HS-5 (cell line): Measurements from ENCODE around the gene COL2A1.

Source experiments
- DNase-seq: peaks from one replicate; pipeline ENCODE4 v3.0.0-alpha.2; 2012; ENCODE audit warnings: low read depth

Gene COL2A1

DNA sequence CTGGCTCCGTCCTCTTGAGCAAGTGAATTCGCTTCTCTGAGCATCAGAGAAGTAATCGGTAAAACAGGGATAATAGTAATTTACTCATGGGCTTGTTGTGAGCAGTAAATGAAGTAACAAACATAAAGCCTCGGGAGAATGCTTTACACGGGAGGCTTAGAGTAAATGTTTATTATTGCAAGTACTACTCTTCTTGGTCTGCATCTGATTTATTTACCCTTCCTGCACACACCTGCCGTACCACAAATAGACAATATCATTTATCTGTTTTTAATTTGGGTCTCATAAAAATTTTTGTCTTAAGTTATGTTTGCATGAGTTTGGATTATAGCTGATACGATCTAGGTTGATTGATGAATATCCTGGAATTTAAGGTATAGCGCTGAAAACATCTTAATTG lies 7.8 kb upstream of the COL2A1 start:
- no peak for DNase-seq

DNA sequence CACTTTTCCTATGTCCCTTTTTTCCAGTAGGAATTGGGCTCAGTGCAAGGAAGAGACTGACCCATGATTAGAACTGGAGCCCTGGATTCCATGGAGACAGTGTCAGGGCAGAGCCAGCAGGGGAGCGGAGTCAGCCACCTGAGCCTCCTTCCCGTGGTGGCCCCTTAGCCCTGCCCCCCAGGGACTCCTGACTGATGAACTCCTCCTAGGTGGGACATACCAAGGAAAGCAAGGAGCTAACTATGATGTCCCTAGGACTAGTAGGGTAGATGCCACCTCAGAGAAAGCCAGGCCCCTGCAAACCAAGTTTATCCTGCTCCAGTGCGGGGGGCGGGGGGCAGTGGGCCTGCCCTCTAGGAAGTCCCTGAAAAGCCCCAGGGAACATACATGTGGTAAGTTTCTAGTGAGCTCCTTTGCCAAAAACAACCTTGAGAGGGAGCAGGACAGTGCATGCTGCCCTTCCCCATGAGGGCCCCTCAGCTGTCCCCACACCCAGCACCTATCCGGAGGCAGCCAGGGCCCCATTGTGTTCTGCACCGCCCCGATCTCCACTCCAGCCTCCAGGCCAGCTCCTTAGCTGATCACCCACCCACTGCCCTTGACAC lies 6.2 kb upstream of the COL2A1 start:
- no peak for DNase-seq

DNA sequence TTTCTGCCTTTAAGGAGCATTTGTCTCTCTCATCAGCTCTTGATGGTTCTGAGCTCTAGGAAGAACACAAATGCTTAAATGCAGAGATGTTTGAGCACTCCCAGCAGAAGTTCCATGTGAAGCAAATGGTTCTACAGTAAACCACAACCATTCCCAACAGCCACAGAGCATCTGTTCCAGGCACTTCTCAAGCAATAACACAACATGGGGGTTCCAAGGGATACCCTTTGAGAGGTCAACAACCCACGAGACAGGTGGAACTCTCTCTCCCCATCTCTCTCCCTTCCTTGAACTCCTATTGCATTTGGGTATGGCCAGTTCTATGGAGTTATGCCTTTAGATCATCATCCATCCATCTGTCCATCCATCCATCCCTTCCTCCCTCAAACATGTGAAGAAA lies 5.2 kb upstream of the COL2A1 start:
- no peak for DNase-seq

DNA sequence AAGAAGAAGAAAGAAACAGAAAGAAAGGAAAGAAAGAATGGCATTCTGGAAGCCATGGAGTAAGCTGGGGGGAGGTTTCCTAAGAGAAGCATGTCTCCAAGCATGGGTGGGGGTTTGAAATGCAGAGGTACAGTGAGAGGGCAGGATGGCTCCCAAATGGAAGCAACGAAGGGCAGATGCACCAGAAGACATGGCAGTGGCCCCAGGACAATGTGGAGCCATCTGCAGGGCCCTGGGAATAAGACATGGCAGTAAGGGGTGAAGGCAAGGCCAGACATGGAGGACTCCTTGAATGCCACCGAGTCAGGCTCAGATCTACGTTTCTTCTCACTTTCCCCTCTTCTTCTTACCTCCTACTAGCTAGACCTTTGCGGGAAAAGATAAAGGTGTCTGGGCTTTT lies 4.7 kb upstream of the COL2A1 start:
- no peak for DNase-seq

DNA sequence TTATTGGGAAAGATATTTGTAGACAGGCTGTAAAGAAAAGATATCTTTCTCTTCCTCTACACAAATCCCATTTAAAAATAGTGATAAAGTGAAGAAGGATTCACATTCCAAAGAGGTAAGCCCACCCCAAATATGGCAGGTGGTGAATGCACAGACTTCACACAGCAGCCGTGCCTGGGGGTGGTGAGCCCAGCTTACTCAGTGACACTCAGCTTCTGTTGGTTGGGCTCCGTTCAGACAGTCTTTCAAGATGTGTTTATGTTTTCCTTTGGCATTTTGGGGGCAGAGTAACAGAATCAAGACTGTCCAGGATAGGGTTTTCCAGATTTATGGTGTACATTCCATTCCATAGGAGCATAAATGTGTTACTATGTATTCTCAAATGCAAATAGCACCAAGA lies 4.1 kb upstream of the COL2A1 start:
- no peak for DNase-seq

DNA sequence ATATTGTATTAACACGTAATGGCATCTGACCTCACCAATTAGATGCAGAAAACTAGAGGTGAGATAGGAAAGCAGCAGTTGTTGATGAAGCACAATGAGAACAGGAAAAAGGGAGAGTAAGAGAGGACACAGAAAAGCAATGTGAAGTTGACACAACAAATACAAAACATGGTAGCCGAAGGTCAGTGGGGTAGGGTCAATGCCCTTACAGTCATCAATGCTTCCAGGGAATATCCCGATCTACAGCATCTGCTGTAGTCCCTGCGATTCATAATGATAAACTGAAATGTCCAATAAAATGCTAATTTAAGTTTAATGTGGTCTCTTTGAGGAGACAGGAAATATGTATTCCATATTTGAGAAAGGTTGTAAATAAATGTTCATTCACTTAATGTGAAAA lies 2.9 kb upstream of the COL2A1 start:
- DNase-seq: no peak

DNA sequence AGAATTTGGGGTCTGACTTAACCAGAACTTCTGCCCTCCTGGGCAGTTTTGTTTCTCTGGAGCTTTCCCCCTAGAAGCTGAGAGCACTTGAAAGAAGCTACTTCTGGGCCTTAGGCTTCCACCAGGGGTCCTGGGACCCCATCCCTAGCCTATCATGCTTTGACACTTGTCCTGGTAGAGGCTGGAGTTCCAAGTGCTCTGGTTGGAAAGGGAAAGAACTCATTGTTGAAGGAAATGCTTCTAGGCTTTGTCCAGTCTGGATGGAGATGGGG lies 1.4 kb upstream of the COL2A1 start:
- no peak for DNase-seq

DNA sequence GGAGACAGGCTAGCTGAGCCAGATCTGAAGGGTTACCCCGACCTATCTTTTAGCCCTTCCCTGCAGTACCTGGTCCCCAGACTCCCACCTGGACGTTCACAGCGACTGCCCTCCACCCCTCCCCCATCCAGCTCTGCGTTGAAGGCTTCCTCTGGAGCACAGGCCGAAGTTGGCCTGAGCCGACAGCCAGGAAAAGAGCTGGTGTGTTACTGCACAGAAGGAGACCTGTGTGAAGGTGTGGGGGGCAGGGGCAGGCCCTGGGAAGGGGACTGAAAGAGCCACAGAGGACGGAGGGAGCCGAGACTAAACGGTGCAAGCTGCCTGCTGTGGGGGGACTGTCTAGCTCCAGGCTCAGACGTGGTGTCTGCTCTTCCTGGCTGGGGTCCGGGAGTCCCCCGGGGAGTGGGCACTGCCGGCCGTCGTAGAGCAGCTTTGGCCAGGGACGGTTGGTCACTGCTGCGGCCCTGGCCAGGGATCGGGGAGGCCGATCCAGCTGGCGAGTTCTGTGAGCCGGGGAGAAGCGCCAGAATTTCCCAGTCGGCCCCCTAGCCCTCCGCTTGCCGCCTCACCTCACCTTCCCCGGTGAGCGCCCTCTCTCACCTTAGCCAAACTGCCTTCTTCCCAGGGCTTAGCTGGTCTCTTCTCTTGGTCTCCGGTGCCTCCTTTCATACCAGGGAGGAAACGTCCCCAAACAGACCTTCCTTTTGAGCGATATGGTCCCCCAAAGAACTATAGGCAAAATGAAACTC lies 899 bp upstream of the COL2A1 start:
- no peak for DNase-seq

DNA sequence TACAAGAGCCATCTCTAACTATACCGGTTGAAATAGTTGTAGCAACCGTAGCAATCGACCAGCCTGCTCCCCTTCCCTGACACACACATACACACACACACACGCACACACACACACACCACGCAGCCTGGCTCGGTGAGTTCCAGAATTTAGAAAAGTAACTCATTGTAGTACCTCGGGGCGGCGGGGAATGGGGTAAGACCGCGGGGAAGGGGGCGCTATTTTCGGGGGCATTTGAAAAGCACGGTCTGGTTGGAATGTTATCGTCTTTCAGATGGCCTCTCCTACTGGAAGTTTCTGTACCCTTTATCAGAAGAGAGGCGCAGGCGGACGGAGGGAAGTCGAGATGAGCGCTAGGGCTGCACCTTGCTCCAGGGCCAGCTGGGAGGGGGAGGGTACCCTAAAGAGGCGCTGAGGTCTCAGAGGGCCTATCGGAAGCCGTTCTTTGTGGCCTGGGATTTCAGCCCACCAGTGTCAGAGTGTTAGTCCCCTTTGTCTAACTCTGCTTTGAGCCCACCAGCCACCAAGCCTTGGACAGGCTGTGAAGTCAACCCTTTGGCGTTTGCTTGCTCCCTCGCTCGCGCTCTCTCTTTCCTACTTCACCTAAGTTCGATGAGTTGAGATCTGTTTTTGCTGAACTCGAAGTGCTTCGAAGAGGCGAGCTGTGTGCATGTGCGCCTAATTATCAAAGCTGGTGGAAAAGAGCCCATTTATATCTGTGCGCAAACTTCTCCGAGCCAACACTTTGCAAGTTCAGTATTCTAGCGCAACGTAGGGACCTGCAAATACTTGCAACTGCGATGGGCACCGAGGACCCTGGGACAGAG lies 837 bp downstream of the COL2A1 start:
- no peak for DNase-seq

DNA sequence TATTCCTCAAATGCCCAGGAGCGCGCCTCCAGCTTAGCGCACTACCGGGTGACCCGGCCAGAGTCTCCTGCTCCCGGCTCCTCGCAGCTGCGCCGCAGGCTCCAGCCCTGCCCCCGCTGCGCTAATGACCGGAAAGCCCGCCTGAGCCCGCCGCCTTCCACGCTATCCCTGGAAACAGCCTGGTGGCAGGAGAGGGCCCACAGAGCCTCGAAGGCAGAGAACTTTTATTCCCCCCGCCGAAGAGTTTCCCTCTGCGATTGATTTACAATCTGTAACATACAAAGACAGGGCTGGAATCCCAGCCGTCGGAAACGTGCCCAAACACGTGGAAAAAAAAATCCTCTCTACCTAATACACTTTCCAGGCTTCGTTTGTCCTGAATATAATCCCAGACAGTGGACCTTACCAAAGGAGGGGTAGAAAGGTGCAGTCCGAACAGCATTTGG lies 1.5 kb downstream of the COL2A1 start:
- no peak for DNase-seq

DNA sequence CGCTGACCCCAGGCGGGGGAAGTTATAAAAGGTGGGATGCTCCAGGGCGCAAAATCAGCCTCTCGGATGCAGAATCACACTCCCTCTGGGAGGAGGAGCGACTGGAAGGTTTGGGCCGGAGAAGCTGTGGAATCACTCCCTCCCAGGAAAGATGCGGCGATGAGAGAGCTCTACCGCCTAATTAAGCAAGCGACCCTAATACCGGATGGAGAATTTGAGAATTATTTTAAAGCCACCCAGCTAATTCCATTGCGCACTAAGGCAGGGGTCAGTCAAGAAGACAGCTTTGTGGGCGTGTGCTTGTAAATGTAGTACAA lies 1.9 kb downstream of the COL2A1 start:
- DNase-seq: no peak

DNA sequence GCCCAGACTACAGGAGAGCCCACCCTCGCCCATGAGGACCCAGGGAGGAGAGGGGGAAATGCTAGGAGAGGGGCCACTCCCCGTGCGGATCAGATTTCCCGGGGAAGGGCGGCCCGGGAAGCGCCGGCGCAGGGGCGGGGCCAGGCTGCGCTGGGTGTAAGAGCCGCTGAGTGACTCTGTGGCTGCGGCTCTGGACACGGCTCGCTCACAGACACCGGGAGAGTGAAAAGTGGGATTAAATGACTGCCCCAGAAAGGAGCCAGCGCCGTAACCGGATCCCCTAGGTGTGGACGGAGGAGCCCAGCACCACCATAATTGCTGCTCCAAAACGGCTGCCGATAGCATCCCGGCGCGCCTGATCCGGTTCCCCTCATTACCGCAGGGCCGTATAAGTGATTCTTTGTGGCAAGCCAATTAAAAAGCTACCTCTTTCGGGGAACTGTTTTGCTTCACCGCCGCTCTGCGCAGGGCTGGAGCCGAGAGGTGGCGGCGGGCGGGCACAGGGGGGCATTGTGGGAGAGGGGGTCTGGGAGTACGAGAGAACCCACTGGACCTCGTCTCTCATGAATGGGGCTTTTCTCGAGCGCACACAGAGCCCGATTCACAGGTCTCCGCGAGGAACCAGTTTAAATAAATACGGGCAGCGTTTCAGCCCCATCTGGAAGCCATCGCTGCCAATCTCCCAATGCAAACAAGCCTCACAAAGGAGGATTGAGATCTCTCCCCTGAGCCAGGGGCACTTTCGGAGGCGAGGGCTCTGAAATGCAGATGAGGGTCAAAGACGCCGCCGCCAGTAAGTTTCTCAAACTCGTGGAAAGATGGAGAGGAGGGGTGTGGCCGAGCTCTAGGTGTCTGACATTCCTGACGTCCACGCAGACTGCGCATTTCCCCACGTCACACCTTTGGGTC lies 2.5 kb downstream of the COL2A1 start:
- no peak for DNase-seq

DNA sequence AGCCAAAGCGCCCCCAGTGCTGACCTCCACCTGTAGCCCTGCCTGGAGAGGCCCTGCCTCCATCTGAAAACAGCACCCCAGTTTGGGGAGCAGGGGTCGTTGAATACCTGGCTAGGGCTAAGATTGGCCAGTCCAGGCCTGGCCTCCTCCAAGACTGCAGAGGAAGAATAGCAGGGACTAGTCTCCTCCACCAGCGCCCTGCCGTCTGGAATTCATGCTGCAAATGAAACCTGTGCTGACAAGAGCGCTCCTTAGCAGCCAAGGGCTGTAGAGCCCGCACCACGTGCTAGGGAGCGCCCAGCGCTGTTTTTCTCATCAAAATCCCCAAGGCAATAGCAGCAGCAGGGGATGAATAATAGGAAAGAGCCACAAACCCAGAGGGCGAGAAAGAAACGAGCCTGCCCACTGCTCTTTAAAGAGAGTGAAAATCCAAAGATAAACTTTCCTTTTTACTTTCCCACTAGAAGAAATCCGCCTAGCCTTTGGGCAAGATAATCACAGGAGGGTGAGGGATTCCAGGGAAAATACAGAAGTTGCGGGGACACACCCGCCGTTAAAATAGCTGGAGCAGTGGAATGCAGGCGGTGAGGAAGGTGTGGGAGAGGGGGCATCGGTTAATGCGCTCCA lies 3.3 kb downstream of the COL2A1 start:
- DNase-seq: no peak

DNA sequence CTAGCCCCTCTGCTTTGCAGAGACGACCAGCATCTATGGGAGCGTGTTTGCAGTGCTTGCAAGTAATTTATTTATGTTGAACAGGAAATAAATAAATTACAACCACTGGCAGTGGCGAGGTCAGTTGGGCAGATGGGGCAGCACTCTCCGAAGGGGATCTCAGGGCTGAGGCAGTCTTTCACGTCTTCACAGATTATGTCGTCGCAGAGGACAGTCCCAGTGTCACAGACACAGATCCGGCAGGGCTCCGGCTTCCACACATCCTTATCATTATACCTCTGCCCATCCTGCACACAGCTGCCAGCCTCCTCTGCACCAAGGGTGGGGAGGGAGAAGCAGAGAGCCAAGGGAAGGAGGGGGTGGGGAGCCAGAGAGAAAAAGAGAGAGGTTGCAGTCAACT lies 4.5 kb downstream of the COL2A1 start:
- DNase-seq: no peak

DNA sequence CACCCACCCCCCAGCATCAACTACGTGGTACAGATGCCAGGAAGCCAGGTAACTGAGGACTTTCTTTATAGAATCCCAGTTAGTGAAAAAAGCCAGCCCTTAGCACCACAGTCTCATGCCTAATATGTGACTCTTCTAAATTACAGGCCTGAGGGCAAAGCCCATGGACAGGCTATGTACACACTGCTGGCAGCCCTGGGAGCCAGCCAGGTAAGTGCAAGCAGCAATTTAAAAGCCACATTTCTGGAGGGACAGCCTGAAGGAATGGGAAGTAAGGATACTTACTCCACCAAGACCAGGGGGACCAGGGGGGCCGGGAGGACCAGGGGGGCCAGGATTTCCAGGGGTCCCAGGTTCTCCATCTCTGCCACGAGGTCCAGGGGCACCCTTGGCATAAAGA lies 7.0 kb downstream of the COL2A1 start:
- DNase-seq: no peak

DNA sequence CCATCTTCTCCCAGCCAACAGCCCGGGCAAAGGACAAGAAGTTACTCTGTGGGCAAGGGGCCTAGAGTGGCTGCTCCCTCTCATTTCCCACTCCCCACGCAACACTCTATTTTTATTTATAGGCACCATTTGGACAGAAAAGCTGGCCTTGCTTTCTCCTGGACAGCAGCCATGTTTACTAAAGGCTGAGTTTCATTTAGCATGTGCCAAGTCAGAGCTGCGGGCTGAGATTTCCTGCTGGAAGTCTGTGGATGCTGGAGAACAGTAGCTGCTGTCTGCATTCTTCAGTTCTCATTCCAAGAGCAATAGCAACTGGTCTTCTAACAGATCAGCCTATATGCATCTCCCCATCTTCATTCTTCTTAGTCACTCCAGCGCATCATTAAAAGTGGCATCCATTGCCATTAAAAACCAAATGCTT lies 8.3 kb downstream of the COL2A1 start:
- no peak for DNase-seq

DNA sequence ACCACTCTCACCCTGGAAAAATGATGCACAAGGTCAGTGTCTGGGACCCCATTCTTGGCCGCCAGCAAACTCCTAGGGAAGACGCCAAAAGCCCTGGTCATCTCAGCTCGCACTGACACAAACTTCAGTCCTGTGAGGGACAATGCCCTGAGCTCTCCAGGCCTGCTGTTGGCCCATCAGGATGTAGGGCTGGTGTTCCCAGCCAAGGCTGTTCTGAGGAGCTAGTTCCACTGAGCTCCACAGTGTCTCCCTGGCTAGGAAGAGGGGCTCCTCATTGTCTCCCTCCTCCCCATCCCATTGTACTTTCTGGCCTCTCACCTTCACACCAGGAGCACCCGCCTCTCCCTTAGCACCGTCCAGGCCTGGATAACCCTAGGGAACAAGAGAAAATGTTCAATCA lies 10.8 kb downstream of the COL2A1 start:
- DNase-seq: no peak

DNA sequence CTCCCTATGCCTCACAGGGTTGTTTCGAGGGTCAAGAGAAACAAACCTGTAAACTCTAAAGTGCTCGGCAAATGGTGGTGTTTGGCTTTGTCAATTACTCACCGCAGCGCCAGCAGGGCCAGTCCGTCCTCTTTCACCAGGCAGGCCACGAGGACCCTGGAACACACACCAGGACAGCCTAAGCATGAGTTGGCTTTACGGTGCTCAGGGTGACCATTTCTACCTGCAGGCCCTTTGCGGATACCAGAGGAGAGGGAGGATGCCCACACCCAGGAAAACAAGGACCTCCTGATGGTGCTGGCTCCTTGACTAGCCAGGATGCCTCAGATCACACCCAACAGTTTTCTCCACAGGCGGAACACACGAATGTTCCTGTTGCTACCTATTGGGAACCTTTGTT lies 11.5 kb downstream of the COL2A1 start:
- DNase-seq: no peak

DNA sequence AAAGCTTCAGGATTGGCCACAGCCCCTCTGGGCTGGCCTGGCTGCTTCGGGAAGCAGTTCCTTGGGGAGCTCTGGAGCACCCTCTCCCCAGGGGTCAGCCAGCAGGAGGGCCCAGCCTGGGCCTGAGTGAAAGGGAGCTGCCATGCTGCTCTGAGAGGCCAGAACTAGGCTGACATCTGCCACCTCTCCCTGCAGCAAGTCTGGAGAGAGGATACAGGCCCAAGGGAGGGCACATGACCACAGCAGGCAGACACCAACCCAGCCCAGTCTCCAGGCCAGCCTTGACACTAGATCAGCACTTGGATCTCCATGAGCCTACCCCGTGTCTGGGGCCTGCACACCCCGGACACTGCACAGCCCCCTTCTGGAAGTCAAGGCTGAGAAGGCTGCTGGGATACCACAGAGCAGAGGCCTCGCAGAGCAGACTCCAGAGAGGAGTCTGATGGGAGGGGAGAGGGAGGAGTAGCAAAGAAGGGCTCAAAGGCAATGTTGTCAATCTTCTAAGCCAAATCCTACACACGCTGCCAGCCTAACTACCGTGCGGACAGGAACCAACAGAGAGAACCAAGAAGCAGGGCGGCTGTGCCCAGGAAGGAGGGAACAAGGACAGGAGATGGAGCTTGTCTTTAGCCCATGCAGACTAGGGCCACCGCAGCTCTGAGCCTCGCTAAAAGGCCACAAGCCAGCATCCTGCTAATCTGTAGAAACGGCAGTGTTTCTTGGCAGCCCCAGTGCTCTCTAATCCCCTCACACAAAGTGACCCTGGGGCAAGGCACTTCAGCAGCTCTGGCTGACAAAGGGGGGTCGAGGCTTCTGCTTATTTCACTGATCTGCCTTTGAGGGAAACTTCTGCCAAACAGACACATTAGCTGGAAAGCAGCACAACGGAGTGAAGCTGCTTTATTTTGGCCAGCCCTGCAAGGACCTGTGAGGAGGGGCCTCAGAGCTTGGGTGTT lies 12.9 kb downstream of the COL2A1 start:
- no peak for DNase-seq

DNA sequence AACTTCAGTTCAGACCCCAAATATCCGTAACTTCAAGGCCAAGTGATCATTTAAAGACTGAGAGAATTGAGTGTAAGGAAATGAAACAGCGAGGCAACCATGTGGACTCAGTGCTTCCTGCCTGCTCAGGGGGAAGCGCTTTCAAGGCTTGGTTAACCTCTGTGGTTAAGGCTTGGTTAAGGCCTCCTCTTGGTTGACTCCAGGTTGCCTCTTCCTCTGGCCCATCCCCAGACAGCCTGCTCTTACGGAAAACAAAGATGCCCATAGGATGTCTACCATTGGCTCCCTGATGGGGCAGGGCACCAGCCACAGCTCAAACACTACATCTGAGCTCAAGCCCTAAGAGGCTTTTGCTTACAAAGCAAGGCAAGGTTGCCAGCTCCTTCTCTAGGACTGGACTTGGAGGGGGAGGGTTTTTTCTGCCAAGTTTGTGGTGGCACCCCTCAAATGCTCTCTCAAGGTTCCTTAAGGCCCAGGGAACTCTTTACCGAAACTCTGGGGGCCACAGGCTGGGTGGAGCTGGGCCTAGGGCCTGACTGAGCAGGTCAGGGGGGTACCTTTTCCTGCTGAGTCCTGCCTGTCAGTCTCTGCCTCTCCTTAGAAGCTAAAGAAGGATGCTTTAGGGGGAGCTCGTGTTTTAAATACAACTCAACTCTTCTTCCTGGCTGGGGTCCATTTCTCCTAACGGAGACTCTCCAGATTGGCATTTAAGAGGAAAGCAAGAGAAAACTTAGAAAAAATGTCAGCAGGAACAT lies 13.7 kb downstream of the COL2A1 start:
- no peak for DNase-seq
